Measurements from ENCODE around the gene FKBP9. TPM values are rescaled to one million over a fixed set of nuclear protein-coding genes. Genes with fewer than 3 reads are reported as not detected.
"Not testable (repeated sequence)": the region's sequence is repeated elsewhere in the genome, so short reads cannot be mapped to it uniquely, and the experiment has no call there.

FKBP9 gene, protein sequence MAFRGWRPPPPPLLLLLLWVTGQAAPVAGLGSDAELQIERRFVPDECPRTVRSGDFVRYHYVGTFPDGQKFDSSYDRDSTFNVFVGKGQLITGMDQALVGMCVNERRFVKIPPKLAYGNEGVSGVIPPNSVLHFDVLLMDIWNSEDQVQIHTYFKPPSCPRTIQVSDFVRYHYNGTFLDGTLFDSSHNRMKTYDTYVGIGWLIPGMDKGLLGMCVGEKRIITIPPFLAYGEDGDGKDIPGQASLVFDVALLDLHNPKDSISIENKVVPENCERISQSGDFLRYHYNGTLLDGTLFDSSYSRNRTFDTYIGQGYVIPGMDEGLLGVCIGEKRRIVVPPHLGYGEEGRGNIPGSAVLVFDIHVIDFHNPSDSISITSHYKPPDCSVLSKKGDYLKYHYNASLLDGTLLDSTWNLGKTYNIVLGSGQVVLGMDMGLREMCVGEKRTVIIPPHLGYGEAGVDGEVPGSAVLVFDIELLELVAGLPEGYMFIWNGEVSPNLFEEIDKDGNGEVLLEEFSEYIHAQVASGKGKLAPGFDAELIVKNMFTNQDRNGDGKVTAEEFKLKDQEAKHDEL
- total RNA-seq, result 116 TPM

DNA sequence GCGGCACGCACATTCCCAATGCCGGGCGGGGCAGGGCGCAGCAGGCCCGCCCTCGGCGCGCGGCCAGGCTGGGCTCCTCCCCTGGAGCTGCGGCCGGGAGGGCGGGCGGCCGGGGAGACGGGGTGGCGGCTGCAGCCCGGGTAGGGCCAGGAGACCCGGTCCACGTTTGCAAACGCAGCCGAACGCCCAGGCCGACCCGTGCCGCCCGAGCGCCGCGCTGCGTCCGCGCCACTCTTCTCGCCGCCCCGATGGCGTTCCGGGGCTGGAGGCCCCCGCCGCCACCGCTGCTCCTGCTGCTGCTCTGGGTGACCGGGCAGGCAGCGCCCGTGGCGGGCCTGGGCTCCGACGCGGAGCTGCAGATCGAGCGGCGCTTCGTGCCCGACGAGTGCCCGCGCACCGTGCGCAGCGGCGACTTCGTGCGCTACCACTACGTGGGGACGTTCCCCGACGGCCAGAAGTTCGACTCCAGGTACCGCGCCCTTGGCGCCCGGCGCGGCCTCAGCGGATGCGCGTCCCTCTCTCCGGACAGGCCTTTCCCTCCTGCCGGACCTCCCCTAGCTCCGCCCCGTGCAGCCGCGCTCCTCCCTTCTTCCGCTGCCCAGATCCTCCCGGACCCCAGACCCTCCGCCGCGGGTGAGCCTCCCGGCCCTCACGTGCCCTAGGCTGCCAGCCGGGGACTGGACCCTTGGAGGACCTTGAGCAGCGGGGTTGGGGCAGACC lies at the start of gene FKBP9:
FKBP9 (plus strand) TSS at position 115 of the 720 bp plus-strand sequence; CDS start at position 249, 134 bp downstream.
- DNase-seq (ENCODE audit: low spot score), result peak; percentile 73

DNA sequence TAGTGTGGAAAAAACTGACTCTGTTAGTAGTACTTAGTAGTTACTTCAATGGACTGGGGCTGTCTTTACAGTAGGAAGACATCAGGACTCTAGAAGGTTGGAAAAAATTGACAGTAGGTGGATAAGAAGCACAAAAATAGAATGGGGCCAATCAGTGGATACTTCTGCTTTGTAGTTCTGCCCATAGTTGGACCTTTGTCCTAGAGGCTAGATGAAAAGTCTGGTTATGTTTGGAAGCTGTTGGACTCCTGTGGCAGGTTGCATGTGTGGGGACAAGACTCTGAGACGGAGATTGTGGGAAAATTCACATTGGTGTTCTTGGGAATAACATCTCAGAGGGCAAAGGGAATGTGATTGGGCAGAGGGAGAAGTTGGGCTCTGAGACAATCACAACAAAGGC lies 47.0 kb upstream of the FKBP9 start:
- no peak for DNase-seq (ENCODE audit: low spot score)

DNA sequence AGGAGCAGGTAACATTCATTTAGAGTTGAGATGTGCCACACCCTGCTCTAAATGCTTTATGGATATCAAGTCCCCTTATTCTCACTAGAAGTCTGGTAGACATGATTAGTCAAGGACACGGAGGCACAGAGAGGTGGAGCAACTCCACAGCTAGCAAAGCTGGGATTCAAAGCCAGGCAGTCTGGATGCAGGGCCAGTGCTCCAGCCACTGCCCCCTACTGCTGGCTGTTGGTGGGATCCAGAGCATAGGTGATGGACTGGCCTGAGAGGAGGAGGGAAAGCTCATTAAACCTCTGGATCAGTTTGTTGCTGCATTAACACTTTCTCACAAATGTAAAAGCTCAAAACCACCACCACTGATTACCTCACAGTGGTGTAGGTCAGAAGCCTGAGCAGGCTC lies 43.1 kb upstream of the FKBP9 start:
- no peak for DNase-seq (ENCODE audit: low spot score)

DNA sequence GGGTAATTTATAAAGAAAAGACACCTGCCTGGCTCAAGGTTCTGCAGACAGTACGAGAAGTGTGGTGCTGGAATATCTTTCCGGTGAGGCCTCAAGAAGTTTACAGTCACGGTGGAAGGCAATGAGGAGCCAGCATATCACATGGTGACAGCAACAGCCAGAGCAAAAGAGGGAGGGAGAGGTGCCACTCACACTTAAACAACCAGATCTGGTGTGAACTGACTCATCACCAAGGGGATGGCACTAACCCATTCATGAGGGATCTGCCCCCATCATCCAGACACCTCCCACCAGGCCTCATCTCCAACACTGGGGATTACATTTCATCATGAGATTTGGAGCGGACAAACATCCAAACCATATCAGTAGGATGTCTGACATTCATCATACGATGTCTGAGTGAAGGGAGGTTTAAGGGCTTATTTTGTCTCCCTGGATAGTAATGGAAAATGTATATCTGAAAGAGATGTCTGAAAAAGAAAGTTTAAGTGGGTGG lies 42.2 kb upstream of the FKBP9 start:
- DNase-seq (ENCODE audit: low spot score), result no peak

DNA sequence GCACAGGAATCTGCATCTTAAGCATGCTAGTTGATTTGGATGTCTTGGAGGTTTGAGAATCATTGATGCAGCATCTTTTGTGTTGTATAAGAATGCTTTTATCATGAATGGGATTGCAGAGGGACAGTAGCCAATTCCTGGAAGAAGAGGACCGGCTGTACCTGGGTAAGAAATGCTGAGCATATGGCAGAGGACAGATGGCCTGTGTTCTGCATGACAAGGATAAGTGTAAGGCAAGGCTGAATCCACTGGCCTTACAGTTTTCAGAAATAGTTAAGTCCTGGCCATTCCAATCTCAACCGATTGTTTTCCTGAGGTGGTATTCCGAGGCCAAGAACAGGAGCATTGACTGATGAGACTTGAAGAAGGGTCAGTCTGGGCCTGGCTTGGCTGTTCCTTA lies 41.2 kb upstream of the FKBP9 start:
- no peak for DNase-seq (ENCODE audit: low spot score)

DNA sequence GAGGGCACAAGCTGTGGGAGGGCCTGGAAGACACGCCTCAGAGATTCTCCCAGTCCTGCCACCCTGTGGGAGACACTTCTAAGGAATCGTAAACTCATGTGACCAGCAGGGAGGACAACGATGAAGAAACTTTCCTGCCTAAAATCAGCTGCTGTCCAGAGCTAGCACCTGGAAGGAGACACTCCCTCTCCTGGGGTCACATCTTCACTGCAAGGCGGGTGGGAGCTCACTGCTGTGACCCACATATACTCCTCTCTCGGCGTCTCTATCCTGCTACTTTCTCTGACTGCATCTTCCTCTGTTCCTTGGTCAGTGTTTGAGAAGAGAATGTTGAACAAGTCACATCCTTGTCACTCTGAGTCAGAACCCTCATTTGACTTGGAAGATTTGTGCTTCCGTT lies 40.2 kb upstream of the FKBP9 start:
- DNase-seq (ENCODE audit: low spot score), result not testable (repeated sequence)

DNA sequence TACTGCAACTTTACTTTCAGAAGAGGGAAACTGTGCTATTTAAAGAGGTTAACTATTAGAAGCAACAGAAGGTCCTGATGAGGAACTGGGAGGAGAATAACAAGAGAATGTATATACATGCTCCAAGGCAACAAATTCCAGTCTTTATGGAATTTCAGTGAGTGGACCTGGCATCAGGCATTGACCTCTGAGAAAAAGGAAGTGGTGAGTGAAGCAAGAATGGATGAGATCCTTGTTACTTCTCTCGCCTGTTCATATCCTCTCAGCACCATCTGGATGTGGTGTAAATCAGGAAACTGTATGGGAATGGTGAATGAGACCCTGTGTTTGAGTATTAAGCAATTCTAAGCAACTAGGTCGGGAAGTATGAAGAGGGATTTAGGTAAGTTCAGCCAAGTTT lies 35.3 kb upstream of the FKBP9 start:
- no peak for DNase-seq (ENCODE audit: low spot score)

DNA sequence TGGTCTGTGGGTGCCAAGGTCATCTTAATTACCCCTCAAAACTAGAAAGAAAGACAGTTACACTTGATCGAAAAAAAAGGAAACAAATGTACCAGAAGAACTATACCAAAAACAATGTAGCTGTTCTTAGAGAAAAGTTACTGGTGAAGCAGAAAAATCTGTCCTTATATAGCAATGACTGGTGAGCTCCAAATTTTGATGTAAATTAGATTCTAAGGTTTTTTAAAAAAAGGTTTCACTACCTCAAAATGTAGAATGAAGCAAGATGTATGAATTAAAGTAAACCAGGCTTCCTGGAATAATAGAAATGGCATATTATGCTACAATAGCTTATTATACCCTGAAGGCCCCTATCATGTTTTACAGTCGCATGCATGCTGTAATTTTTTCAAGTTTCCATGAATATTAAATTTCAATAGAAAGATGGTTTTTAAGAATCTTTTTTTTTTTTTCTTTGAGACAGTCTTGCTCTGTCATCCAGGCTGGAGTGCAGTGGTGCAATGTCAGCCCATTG lies 28.4 kb upstream of the FKBP9 start:
- no peak for DNase-seq (ENCODE audit: low spot score)

DNA sequence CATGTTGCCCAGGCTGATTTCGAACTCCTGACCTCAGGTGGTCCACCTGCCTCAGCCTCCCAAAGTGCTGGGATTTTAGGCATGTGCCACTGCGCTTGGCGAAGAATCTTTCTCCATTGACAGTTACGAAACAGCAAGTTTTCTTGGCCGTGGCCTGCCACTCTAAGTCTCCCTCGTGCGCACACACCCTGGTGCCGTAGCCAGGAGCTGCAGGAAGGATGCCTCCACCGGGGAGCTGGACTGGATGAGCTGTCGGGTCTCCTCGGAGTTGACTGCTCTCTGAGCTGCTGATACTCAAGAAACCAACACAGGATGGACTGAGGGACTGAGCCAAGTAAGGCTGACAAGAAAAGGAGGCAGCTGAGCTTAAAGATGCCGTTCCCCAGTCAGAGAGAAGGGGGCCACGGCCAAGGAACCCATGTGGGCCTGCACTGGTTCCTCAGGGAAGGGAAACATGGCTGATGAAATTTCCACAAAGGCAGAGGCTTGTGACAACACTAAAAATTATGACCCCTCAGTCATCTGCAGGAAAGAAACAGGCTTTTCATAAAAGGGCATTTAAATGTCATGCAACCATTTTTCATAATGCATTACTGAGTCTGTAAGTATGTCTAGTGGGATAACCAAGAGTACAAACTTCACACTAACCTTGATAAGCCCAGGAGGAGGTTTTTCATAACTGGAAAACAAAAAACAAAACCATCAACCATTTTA lies 27.7 kb upstream of the FKBP9 start:
- no peak for DNase-seq (ENCODE audit: low spot score)

DNA sequence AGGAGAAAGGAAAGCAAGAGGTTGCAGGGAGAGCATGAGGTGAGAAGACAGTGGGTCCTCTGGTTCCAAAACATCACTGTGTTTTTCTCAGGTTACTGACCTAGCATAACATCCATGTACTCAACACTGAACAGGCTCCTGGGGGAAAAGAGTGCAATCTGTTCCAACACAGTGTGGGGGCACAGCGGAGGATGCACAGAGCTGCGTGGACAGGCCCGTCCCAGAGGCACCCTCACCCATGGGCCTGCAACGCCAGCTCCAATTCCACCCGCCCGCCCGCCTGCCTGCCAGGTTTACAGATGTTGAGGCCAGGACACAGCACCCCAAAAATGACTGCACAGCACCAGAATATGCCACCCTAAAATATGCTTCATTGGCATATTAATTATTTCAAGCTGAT lies 26.9 kb upstream of the FKBP9 start:
- DNase-seq (ENCODE audit: low spot score), result no peak

DNA sequence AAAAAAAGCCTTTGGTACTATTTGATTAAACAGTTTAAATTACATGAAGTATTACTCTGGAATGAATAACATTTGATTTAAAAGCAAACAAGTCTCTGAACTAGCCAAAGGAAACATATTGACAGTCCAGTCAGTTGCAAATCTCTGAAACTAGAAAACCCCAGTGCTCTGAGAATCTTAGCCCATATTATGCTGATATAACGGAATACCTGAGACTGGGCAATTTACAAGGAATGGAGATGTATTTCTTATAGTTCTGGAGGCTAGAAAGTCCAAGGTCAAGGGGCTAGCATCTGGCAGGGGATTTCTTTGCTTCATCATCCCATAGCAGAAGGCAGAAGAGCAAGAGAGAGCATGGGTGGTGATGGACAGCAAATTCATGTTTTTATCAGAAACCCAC lies 21.7 kb upstream of the FKBP9 start:
- no peak for DNase-seq (ENCODE audit: low spot score)

DNA sequence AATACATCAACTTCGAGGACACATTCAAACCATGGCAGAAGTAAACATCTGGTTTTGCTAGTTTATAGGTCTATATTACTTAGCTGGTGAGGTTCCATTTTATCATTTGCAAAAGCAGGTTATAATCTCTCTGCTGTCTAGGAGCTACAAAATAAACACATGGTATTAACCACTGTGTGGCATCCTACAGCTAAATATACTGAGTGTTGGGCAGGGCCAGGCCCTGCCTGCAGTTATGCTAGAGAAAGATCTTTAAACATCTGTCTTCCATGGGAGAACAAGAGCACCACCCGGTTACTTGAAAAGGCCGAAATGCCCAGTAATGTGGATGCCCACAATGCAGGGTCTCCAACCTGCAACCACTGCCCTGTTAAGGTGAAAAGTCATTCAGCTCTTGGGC lies 20.6 kb upstream of the FKBP9 start:
- no peak for DNase-seq (ENCODE audit: low spot score)

DNA sequence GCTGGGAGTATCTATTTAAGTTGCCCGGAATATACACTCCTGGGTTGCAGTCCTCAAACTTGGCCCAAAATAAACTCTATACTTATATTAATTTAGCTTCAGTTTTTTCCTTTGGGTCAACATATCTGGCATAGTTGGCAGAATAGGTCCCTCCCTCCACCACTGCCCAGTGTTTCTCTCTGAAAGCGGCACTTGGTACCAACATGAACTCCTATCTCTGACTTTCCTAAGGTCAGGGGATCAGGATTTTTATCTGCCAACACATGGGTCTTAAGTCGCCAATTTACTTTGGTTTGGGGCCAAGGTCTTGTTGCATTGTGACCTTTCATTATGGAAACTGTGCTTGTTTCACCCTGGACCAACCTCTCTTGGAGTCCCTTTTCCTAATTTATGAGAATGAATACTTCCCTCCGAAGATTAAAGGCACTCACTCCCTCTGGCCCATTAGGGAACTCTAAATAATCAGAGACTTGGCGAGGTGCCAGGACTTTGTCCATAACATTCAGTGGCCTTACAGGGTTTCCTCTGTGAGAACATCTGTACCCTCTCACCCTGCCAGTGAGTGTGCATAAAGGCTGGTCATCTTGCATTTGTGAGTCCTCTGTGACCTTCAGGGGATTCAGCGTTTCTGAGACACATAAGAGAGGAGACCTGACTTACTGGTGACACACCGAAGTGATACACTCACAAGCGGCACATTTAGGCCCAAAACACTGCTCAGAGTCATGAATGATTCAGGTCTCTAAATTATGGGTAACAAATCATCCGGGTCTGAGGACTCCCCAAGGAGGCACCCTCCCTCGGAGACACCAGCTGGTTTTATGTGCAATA lies 19.7 kb upstream of the FKBP9 start:
- DNase-seq (ENCODE audit: low spot score), result no peak

DNA sequence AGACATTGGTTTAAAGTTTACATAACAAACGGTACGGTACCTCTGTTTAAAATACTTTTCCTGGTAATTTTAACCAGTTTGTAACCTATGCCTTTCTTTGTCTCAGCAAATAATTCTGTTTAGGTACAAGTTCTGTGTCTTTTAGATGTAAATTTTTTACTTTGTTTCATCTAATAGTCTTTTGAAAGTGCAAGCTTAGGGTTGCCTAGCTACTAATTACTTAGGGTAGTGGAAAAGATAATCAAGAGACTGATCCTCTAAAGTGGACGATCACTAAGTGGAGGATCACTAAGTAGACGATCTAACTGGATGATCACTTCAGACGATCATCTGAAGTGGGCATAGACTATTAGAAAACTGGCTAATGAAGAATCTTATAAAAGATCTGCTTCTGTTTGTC lies 16.1 kb upstream of the FKBP9 start:
- DNase-seq (ENCODE audit: low spot score), result no peak

DNA sequence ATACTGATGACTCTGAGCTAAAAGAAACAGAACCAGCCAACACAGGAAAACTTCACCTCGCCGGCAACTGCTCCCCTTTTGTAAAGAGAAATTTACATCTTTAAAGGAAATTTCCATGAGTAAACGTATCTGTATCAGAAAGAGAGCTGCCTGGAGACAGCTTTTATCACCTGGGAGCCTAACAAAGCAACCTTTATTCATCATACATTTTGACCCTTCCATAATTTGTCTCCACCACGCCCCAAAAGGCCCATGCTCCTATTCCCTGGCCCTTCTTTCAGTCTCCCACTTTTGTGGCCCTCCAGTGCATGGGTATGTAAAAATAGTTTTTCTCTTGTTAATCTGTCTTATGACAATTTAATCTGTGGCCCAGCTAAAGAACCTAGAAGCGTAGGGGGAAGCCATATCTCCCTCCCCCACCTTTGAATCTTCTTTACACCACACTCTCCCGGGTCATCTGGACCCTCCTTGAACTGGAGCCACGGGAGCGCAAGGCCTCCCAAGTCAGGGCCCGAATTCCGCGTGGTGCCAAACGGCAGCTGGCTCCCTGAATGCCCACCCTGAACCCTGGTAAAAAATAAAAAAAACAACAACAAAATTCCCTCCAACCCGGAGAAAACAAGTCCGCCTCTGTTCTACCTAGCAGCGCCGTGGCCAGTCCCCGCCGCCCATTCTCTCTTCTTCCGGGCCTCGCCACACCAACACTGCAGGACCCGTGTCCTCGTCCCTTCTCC lies 15.4 kb upstream of the FKBP9 start:
- DNase-seq (ENCODE audit: low spot score), result no peak

DNA sequence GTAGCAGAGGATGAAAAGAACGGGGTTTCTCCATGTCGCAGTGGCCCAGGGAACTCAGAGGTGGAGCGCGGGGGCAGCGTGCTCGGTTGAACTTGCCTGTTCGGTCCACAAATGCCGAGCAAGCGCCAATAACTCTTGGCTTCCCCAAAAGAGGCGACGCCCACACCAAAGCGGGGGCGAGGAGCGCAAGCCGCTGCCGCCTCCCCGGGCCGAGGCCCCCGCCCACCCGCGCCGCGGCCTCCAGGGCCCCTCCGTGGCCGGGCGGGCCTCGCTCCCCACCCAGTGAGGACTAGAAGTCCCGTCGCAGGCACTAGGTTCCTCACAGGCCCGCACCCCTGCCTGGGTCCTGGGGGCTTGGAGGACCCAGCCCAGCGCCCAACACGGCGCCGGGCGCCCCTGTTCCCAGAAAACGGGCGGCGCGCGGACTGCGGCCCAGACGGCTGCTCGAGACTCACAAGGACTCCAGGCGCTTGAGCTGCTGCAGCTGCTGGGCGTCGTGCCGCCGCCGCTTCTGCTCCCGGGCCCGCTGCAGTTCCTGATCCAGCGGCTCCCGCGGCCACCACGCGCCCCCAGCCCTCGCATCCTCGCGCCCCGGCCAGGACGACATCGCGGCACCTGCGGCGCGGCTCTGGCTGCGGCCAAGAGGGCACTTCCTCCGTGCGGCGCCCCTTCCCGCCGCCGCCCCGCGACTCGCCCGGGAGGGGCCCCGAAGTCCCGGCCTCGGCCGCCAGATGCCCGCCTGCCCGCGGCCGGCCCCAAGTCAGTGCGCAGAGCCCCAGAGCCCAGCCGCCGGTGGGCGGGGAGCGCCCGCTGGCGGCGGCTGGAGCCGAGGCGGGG lies 14.6 kb upstream of the FKBP9 start:
- peak; percentile 79 for DNase-seq (ENCODE audit: low spot score)

DNA sequence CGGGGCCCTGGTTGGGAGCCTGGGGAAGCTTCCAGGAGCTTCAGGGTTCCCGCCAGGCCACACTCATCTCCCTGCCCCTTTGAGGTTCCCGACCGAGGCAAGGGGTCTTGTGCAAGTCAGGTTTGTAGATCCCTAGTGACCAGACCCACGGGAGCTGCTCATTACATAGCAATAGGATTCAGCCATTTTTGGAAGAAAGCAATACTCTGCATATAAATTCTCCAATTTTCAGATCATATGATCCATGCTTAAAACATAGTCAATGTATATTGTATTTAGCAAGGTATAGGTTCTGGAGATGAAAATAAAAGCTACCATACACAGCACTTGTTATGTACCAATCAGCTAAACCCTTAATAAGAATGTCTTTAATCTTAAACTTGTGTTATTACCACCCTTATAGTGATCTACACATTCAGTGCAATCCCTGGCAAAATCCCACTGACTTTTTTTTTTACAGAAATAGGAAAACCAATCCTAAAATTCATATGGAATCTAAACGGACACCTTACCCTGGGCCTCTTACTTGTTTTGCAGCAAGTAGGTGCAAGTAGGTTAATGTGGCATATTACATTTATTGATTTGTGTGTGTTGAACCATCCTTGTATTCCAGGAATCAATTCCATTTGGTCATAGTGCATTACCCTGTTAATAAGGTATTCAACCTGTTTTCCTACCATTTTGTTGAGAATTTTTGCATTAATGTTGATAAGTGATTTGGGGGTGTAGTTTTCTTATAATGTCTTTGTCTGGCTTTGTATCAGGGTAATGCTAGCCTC lies 13.8 kb upstream of the FKBP9 start:
- no peak for DNase-seq (ENCODE audit: low spot score)

DNA sequence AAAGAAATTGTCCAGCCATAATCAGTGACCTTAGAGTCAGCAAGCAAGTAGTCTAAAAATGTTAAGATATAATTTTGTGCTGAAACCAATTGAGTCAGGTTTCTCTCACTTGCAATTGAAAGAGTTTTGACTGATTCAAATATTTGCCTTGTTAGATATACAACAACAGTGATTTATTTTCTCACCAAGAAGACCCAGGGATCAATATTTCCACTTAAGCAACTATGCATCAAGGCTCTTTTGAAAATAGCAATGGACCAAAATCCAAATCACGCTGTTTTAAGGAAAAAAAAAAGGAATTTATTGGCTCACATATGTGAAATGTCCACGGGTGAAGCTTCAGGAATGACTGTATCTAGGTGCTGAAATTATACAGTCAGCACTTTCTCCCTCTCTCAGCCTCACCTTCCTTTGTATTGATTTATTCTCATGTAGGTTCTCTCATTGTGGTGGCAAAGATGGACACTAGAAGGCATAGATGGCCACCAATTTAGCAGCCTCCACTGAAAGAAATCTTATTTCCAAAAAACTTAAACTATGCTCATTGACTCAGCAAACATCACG lies 9.7 kb upstream of the FKBP9 start:
- no peak for DNase-seq (ENCODE audit: low spot score)
